A673 (cell line): ENCODE data around the gene DIS3L2. TPM values are rescaled to one million over a fixed set of nuclear protein-coding genes. Genes with fewer than 3 reads are reported as not detected.

Experiments
- BruUV-seq: library from RNA; stranded (reverse); fragments of 400-500 nt; replicated peaks from 2 replicates; lab custom pipeline; 2021; lab: Mats Ljungman, UMichigan
- CTCF ChIA-PET: fragments of 300-600 bp; sonication (Branson Sonifier 250); formaldehyde crosslinking; loops from one replicate; lab custom pipeline; 2022; ENCODE audit warnings: antibody characterized with exemption; lab: Charles Lee
- POLR2A ChIA-PET: fragments of 300-600 bp; sonication (Branson Sonifier 250); formaldehyde crosslinking; loops from one replicate; lab custom pipeline; 2022; ENCODE audit warnings: antibody characterized with exemption; ENCODE audit not compliant: low non-redundant PET; lab: Charles Lee
- DNase-seq: peaks from one replicate; pipeline ENCODE4 v3.0.0-alpha.2; 2015; ENCODE audit warnings: low spot score
- H3K27ac ChIP-seq: fragments of 200-600 bp; sonication (generic); 2 replicates; pipeline ENCODE4 v1.5.1; 2016; ENCODE audit warnings: mixed run types, low read depth, mild to moderate bottlenecking, mixed read lengths, antibody characterized with exemption, low read length; ENCODE audit not compliant: poor library complexity, severe bottlenecking
- H3K27me3 ChIP-seq: fragments of 200-600 bp; sonication (generic); replicated peaks from 2 replicates; pipeline ENCODE4 v1.6.1; 2017; ENCODE audit warnings: mixed run types, low read depth, mild to moderate bottlenecking, mixed read lengths, antibody characterized with exemption, low read length; ENCODE audit not compliant: insufficient read depth, poor library complexity
- H3K36me3 ChIP-seq: fragments of 200-600 bp; sonication (generic); 2 replicates; pipeline ENCODE4 v1.6.1; 2016; ENCODE audit warnings: mixed run types, mild to moderate bottlenecking, mixed read lengths, antibody characterized with exemption, low read length; ENCODE audit not compliant: insufficient read depth, poor library complexity, severe bottlenecking
- H3K4me1 ChIP-seq: fragments of 200-600 bp; sonication (generic); 2 replicates; pipeline ENCODE4 v1.6.1; 2017; ENCODE audit warnings: mixed run types, mild to moderate bottlenecking, mixed read lengths, antibody characterized with exemption, low read length; ENCODE audit not compliant: insufficient read depth, poor library complexity, severe bottlenecking
- H3K4me3 ChIP-seq: fragments of 200-600 bp; sonication (generic); 2 replicates; pipeline ENCODE4 v1.5.1; 2016; ENCODE audit warnings: low read depth, mixed run types, mild to moderate bottlenecking, mixed read lengths, low read length; ENCODE audit not compliant: poor library complexity, severe bottlenecking
- H3K9me3 ChIP-seq: fragments of 200-600 bp; sonication (generic); 2 replicates; pipeline ENCODE4 v1.6.1; 2016; ENCODE audit warnings: mixed run types, low read depth, mild to moderate bottlenecking, mixed read lengths, antibody characterized with exemption, low read length; ENCODE audit not compliant: poor library complexity, severe bottlenecking
- CTCF ChIP-seq: fragments of 300-800, 200-600 bp; sonication (generic); conservative IDR thresholded peaks from 2 replicates; pipeline ENCODE4 v1.5.1; 2017; ENCODE audit warnings: low read depth, mild to moderate bottlenecking, antibody characterized with exemption, low read length, moderate library complexity, mixed read lengths
- EZH2 ChIP-seq: fragments of 200-600 bp; sonication (generic); IDR thresholded peaks from 2 replicates; pipeline ENCODE4 v1.6.1; 2017; ENCODE audit warnings: borderline replicate concordance, low read depth, mild to moderate bottlenecking, mixed read lengths, antibody characterized with exemption, low read length; ENCODE audit not compliant: poor library complexity, severe bottlenecking
- intact Hi-C: fragments of 100-400 bp; cut with micrococcal nuclease; formaldehyde crosslinking; loops from one replicate; pipeline ENCODE4 v1.10.0; 2022; ENCODE audit not compliant: unreplicated experiment
- total RNA-seq: library from RNA; stranded (reverse); gene quantifications from 2 replicates; pipeline ENCODE4 v1.2.3, GENCODE V29; 2021

DIS3L2 gene
- total RNA-seq, 1 experiment from 2014 or later = 38.7 TPM

GRCh38 chr2:231932711-231932970 is 28.9 kb upstream of the DIS3L2 start:
- ChIA-PET POLR2A (no interaction called here), CTCF (interaction anchor here (0.9 kb wide), 1 partner anchor 11 kb away, joined by 3 read pairs; no protein-coding TSS in a partner anchor)
- Histone ChIP-seq H3K36me3 (no peaks in the 10 kb centered on the region), H3K27me3 (peaks cover 7% of the 10 kb centered on the region), H3K27ac (no peak overlapping the region), H3K9me3 (no peaks in the 10 kb centered on the region), H3K4me1 (no peaks in the 10 kb centered on the region), H3K4me3 (no peak overlapping the region)
- DNase-seq = no peak
- intact Hi-C loops = no loop called here
- no TSS peak for BruUV-seq
- no peak for TF ChIP-seq EZH2
- no peak for TF ChIP-seq CTCF

GRCh38 chr2:231932985-231933915 is 28.3 kb upstream of the DIS3L2 start:
- no peak for DNase-seq
- TF ChIP-seq EZH2 (no peak), CTCF (0 out of 2 replicates have a peak, but pooled peaks have one; percentile 23)
- Histone ChIP-seq H3K27ac (no peak overlapping the region), H3K4me1 (no peaks in the 10 kb centered on the region), H3K9me3 (no peaks in the 10 kb centered on the region), H3K4me3 (no peak overlapping the region), H3K36me3 (no peaks in the 10 kb centered on the region), H3K27me3 (peaks cover under 1% of the 10 kb centered on the region)
- ChIA-PET POLR2A (no interaction called here), CTCF (interaction anchor here (0.9 kb wide), 1 partner anchor 11 kb away, joined by 3 read pairs; no protein-coding TSS in a partner anchor)
- no TSS peak for BruUV-seq
- intact Hi-C loops = no loop called here

GRCh38 chr2:231933916-231934401 is 27.6 kb upstream of the DIS3L2 start:
- ChIA-PET POLR2A (no interaction called here), CTCF (no interaction called here)
- intact Hi-C loops = no loop called here
- no peak overlapping the region for H3K4me3 ChIP-seq
- no peaks in the 10 kb centered on the region for H3K9me3 ChIP-seq
- H3K4me1 ChIP-seq = no peaks in the 10 kb centered on the region
- H3K36me3 ChIP-seq = no peaks in the 10 kb centered on the region
- no peak for DNase-seq
- no TSS peak for BruUV-seq
- H3K27ac ChIP-seq = no peak overlapping the region
- H3K27me3 ChIP-seq = no peaks in the 10 kb centered on the region
- no peak for TF ChIP-seq EZH2
- TF ChIP-seq CTCF = no peak
